AG09319 (cell line): ENCODE data around the gene PCDH15.

Source experiments
- DNase-seq: peaks from one replicate; pipeline ENCODE4 v3.0.0-alpha.2; 2010; ENCODE audit warnings: low read depth; ENCODE audit errors: extremely low read depth
- TF ChIP-seq, protein P1 (sequence below): IDR thresholded peaks from 2 replicates; pipeline ENCODE4 v1.5.1; 2011; ENCODE audit warnings: low read depth, mild to moderate bottlenecking, inconsistent platforms, low read length, moderate library complexity

Gene PCDH15

DNA sequence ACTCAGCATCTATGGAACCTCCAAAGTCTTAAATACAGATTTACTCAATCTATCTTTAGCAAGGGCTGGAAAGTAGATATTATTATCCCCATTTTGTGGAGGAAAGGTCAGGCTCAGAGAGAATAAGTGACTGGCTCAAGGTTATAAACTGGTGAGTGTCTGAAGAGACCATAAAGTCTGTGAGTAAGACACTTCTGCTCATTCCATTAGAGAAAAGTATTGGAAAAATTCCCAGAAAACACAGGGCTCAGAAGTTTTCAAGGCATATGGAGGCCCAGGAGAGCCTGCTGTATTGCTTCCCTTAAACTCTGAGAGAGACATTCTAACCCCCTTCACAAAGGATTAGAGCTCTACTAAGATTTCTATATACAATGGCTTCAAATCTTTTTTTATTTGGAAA is 134.8 kb downstream of the PCDH15 start:
- TF ChIP-seq, protein P1, sequence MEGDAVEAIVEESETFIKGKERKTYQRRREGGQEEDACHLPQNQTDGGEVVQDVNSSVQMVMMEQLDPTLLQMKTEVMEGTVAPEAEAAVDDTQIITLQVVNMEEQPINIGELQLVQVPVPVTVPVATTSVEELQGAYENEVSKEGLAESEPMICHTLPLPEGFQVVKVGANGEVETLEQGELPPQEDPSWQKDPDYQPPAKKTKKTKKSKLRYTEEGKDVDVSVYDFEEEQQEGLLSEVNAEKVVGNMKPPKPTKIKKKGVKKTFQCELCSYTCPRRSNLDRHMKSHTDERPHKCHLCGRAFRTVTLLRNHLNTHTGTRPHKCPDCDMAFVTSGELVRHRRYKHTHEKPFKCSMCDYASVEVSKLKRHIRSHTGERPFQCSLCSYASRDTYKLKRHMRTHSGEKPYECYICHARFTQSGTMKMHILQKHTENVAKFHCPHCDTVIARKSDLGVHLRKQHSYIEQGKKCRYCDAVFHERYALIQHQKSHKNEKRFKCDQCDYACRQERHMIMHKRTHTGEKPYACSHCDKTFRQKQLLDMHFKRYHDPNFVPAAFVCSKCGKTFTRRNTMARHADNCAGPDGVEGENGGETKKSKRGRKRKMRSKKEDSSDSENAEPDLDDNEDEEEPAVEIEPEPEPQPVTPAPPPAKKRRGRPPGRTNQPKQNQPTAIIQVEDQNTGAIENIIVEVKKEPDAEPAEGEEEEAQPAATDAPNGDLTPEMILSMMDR: no peak
- no peak for DNase-seq

DNA sequence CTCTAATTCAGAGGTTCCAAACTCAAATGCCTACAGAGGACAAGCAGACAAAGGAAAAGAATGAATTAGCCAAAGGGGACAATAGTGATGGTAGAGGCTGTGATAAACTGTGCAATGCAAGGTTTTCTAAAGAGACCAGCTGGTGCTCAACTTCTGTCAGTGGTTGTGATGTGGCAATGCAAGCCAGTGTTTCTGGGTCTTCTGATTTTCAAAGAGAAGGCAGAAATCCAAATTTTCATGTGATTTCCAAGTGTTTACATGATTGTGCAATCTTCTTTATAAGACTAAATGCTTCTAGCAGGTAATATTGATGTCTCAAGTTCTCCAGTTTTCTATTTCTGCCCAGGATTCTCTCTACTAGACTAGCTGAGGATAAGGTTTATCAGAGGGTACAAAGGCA is 135.9 kb downstream of the PCDH15 start:
- no peak for DNase-seq
- TF ChIP-seq, protein P1: no peak

DNA sequence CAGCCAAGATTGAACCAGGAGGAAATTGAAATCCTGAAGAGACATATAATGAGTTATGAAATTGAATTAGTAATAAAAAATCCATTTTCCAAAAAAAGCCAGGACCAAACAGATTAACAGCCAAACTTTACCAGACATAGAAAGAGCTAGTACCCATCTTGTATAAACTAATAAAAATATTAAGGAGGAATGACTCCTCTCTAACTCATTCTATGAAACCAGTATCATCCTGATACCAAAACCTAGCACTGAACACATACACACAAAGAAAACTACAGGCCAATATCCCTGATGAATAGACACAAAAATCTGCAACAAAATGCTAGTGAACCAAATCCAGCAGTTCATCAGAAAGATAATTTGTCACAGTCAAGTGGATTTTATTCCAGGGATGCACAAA is 140.6 kb downstream of the PCDH15 start:
- no peak for DNase-seq
- TF ChIP-seq, protein P1: no peak

DNA sequence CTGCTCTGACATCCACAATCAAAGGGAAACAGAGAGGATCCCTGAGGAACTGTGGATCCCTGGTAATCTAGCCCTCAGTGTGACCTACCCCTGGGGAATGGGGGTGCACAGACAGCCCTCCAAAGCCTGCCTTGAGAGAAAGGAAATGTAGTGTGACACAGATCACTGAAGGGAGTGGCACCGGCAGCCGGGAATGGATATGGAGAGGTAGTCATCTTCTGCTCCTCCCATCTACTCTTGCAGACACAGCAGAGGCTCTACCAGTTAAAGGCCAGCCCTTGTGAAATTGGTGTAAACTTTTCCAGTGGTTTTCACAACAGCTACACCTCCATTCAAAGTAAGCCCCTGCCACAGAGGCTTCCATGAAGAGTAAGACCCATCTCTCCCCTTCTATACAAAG is 144.4 kb downstream of the PCDH15 start:
- TF ChIP-seq, protein P1: no peak
- no peak for DNase-seq

DNA sequence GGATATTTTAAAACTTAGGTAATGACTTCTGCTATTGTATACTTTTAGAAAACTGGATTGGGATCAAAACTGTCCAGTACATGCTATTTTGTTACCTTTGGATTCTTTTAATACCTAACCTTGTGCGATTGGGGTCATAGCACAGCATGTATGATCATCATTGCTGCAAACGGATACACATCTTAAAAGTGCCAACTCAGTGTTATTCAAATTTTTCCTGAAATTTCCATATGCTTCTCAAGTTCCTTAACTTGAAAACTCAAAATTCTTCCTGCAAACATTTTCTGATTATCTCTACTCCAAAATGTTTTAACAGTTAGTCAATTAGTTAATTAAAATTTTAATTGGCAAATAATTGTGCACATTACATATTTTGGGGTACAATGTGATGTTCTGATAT is 147.5 kb downstream of the PCDH15 start:
- DNase-seq: no peak
- TF ChIP-seq, protein P1: no peak

DNA sequence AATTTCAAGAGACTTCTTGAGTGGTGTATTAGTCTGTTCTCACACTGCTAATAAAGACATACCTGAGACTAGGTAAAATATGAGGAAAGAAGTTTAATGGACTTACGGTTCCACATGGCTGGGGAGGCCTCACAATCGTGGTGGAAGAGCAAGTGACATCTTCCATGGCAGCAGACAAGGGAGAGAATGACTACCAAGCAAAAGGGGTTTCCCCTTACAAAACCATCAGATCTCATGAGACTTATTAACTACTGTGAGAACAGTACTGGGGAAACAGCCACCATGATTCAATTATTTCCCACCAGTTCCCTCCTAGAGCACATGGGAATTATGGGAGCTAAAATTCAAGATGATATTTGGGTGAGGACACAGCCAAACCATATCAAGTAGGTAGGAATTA is 150.5 kb downstream of the PCDH15 start:
- DNase-seq: no peak
- TF ChIP-seq, protein P1: no peak

DNA sequence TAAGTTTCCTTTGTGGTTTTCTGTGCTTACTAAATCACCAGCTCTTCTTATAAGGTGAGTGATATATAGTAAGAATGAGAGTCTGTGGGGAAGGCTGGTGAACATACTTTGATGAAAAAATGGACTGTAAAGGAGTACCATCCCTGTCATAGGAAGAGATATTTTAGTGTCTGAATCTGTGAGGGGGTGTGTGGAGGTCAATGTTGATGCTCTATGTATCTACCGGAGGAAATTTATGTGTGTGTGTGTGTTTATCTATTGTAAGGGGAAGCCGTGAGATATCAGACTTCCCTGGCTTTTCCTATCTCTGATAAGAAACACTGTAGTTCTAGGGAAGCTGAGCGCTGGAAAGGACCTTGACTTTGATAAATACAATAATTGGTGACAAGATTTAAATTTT is 179.0 kb downstream of the PCDH15 start:
- TF ChIP-seq, protein P1: no peak
- DNase-seq: no peak
